ENCODE data around the gene SOX6. TPM values are rescaled to one million over a fixed set of nuclear protein-coding genes. Genes with fewer than 3 reads are reported as not detected.
A peak's percentile ranks its signal among the peaks of the same experiment; 100 is the strongest.

Gene SOX6
- total and polyA plus RNA-seq, 2 of the 13 experiments (the other 11 are each of a cell fraction or from before 2014, with no cell fraction given), result 2.6 to 11.2 TPM

DNA sequence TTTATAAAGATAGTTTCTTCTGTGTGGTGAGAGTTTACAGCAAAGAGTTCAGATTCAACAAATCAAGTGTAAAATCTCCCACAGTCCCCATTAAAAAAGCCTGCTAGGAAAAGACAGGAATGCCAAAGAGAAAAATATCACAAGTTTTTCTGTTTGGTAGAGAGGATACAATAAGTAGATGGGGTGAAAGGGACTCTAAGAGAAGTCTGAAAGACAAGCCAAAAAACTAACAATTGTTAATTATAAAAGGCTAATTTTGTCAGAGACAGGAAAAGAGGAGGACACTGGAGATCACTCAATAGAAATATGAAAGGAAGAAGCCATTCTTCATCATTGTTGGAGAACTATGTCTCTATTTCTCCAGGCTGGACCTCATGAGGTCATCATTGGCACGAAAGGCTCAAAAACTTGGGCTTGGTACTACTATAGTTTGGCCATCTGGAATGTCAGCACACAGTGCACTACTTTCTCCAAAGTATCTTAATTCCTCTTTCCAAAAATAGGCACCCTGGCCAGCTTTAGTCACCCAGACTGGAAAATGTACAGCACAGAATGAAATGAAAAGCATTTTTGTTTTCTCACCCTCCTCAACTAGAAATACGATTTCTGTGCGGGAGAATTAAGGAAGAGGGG, 531 bp upstream of the SOX6 start:
- H2AFZ ChIP-seq (ENCODE audit: low read length), result no peak overlapping the region
- no peak for FAIRE-seq

More for the DNA sequence above, 531 bp upstream of the SOX6 start:
- TF ChIP-seq KLF16 (CRISPR knock-in tag; IDR thresholded peaks at IDR 0.05), result no peak
- no peak for TF ChIP-seq SP2 (CRISPR knock-in tag; IDR thresholded peaks at IDR 0.05)
- TF ChIP-seq ASH2L (IDR thresholded peaks at IDR 0.05; ENCODE audit: insufficient read length, low read depth, low read length), result peak; percentile 46
- TF ChIP-seq ZNF614 (CRISPR knock-in tag; IDR thresholded peaks at IDR 0.05; ENCODE audit: borderline replicate concordance), result no peak
- no peak for TF ChIP-seq RFX1 (IDR thresholded peaks at IDR 0.05)
- TF ChIP-seq SOX6 (IDR thresholded peaks at IDR 0.05), result no peak
- TF ChIP-seq SOX6 (CRISPR knock-in tag; IDR thresholded peaks at IDR 0.05), result peak; percentile 45; the same call in 1 of the 2 replicates
- TF ChIP-seq FIP1L1 (IDR thresholded peaks at IDR 0.05; ENCODE audit: borderline replicate concordance, insufficient read depth, low read depth, low read length), result no peak
- no peak for TF ChIP-seq ZNF317 (CRISPR knock-in tag; IDR thresholded peaks at IDR 0.05)
- no peak for TF ChIP-seq SIX1 (CRISPR knock-in tag; IDR thresholded peaks at IDR 0.05; ENCODE audit: borderline replicate concordance)
- TF ChIP-seq ZNF513 (CRISPR knock-in tag; conservative IDR thresholded peaks at IDR 0.05), result no peak
- TF ChIP-seq EHMT2 (IDR thresholded peaks at IDR 0.05; ENCODE audit: borderline replicate concordance, low read depth, low read length), result no peak
- CTCF ChIA-PET (ENCODE audit: low intra/inter-chr PET ratio, low total read pairs), result no interaction called here
- intact Hi-C loops (cut with micrococcal nuclease; ENCODE audit: unreplicated experiment) (loop anchor here (2.0 to 5.0 kb wide), 3 partner anchors 46 to 250 kb away; no protein-coding TSS in a partner anchor), in situ Hi-C loops (cut with HindIII; ENCODE audit: extremely low pct_ligation_motif_present, low pct_unique_long_range_greater_than_20kb) (no loop called here)
- no peaks in the 10 kb centered on the region for H4K20me1 ChIP-seq (ENCODE audit: insufficient read depth, low read length)
- H3K4me2 ChIP-seq (ENCODE audit: low read depth, low read length), result peak overlapping the region; percentile 65
- POLR2A ChIA-PET, result no interaction called here
- 38% methylated on average over 3 of the region's 3 CpGs for WGBS (ENCODE audit: low lambda C conversion rate)
- peaks cover 65% of the 10 kb centered on the region for H3K4me1 ChIP-seq (ENCODE audit: insufficient read depth, low read length)
- peak overlapping the region; percentile 55 for H3K9ac ChIP-seq (ENCODE audit: insufficient read depth, low read depth, low read length)
- no peaks in the 10 kb centered on the region for H3K27me3 ChIP-seq (ENCODE audit: control insufficient read depth in 1 of 2, insufficient read depth in 2 of 2, low read length in 2 of 2)
- no peak for ATAC-seq
- no peaks in the 10 kb centered on the region for H3K36me3 ChIP-seq (replicated peaks in 1 of 2; ENCODE audit: control insufficient read depth in 1 of 2, insufficient read depth in 2 of 2, low read length in 2 of 2)
- DNase-seq (ENCODE audit: low spot score), result no peak
- no TSS peak for BruUV-seq (replicated peaks)
- H3K9me3 ChIP-seq (ENCODE audit: low read length), result no peaks in the 10 kb centered on the region
- peak overlapping the region; percentile 63 for H3K27ac ChIP-seq (ENCODE audit: extremely low read length, insufficient read depth, low read length)
- H3K79me2 ChIP-seq (ENCODE audit: insufficient read depth, low read length), result peaks cover 3% of the 10 kb centered on the region
- peak overlapping the region in 2 of 3 experiments; percentile 20 to 31; a peak in 1 of 6 replicates for H3K4me3 ChIP-seq (replicated peaks in 1 of 3; ENCODE audit: insufficient read depth in 1 of 3, low read depth in 2 of 3, low read length in 3 of 3)
